HepG2 (cell line): ENCODE results near the gene SETD1A. TPM values are rescaled to one million over a fixed set of nuclear protein-coding genes. Genes with fewer than 3 reads are reported as not detected.

Experiments used
- AFF4 ChIP-seq: sonication (generic); formaldehyde crosslinking; IDR thresholded peaks from 2 replicates; pipeline ENCODE4 v1.4.0; 2020; ENCODE audit warnings: missing genetic modification reagents
- ARNT2 ChIP-seq: sonication (generic); formaldehyde crosslinking; IDR thresholded peaks from 2 replicates; pipeline ENCODE4 v1.8.0; 2022; ENCODE audit warnings: mild to moderate bottlenecking, low read depth, missing genetic modification reagents, moderate library complexity
- CENPT ChIP-seq: sonication (generic); formaldehyde crosslinking; IDR thresholded peaks from 2 replicates; pipeline ENCODE4 v1.8.0; 2022; ENCODE audit warnings: low read depth, mild to moderate bottlenecking, moderate library complexity, missing genetic modification reagents
- GFI1 ChIP-seq: sonication (generic); formaldehyde crosslinking; IDR thresholded peaks from 2 replicates; pipeline ENCODE4 v1.5.0; 2020; ENCODE audit warnings: missing genetic modification reagents, mild to moderate bottlenecking, borderline replicate concordance
- IKZF5 ChIP-seq: IDR thresholded peaks from 2 replicates; pipeline ENCODE4 v1.6.1; 2018; ENCODE audit warnings: missing genetic modification reagents, mild to moderate bottlenecking, missing compliant biosample characterization
- NFE2L1 ChIP-seq: sonication (generic); formaldehyde crosslinking; IDR thresholded peaks from 2 replicates; pipeline ENCODE4 v1.4.0; 2020; ENCODE audit warnings: missing genetic modification reagents, mild to moderate bottlenecking, borderline replicate concordance
- NR0B2 ChIP-seq: sonication (generic); formaldehyde crosslinking; IDR thresholded peaks from 2 replicates; pipeline ENCODE4 v1.4.0; 2020; ENCODE audit warnings: mild to moderate bottlenecking, missing genetic modification reagents
- PCBP2 ChIP-seq: fragments of 200-400 bp; formaldehyde crosslinking; optimal IDR thresholded peaks from 2 replicates; pipeline ENCODE3; 2018; ENCODE audit warnings: low read length, low read depth; ENCODE audit not compliant: poor library complexity, severe bottlenecking
- PREB ChIP-seq: sonication (generic); formaldehyde crosslinking; IDR thresholded peaks from 2 replicates; pipeline ENCODE4 v1.4.0; 2020; ENCODE audit warnings: missing genetic modification reagents
- RARG ChIP-seq: sonication (generic); formaldehyde crosslinking; IDR thresholded peaks from 2 replicates; pipeline ENCODE4 v1.4.0; 2020; ENCODE audit warnings: low read depth, mild to moderate bottlenecking, missing genetic modification reagents
- TCF7 ChIP-seq: sonication (generic); IDR thresholded peaks from 2 replicates; pipeline ENCODE4 v1.6.1; 2016; ENCODE audit warnings: antibody characterized with exemption, low read depth
- TP53 ChIP-seq: sonication (generic); formaldehyde crosslinking; conservative IDR thresholded peaks from 2 replicates; pipeline ENCODE4 v1.4.0; 2020; ENCODE audit warnings: missing genetic modification reagents
- ZNF17 ChIP-seq: sonication (generic); formaldehyde crosslinking; IDR thresholded peaks from 2 replicates; pipeline ENCODE4 v1.5.0; 2020; ENCODE audit warnings: mild to moderate bottlenecking, missing genetic modification reagents
- ZNF780A ChIP-seq: sonication (generic); formaldehyde crosslinking; IDR thresholded peaks from 2 replicates; pipeline ENCODE4 v1.8.0; 2022; ENCODE audit warnings: mild to moderate bottlenecking, missing genetic modification reagents, moderate library complexity
- ZNF788 ChIP-seq: sonication (generic); formaldehyde crosslinking; IDR thresholded peaks from 2 replicates; pipeline ENCODE4 v1.5.0; 2020; ENCODE audit warnings: mild to moderate bottlenecking, missing genetic modification reagents, borderline replicate concordance
- polyA plus RNA-seq, 8 experiments: library from polyadenylated mRNA; depleted of rRNA in 3 of 8; stranded (reverse) in 7 of 8; unstranded in 1 of 8; fragments of >200 nt; fragmentation: Illumina TruSeq in 4 of 8; extraction: Trizol in 4 of 8; gene quantifications; 2 replicates each; pipeline versions ENCODE4 v1.2.1 to v1.2.3, GENCODE V29; 2011 to 2016; ENCODE audit warnings: low read depth in 4 of 8, missing spikeins in 1 of 8, mixed read lengths in 1 of 8; ENCODE audit not compliant: insufficient read depth in 1 of 8
- total RNA-seq, 5 experiments: library from RNA; depleted of rRNA; stranded (reverse); fragments of >200 nt; fragmentation: Illumina TruSeq; extraction: Trizol; gene quantifications; 2 replicates each; pipeline ENCODE4 v1.2.3, GENCODE V29; 2016; ENCODE audit warnings: low read depth in 1 of 5
- TF ChIP-seq, protein P1 (sequence below): sonication (generic); formaldehyde crosslinking; IDR thresholded peaks from 2 replicates; pipeline ENCODE4 v1.4.0; 2020; ENCODE audit warnings: missing genetic modification reagents, borderline replicate concordance

SETD1A gene
- total and polyA plus RNA-seq, 2 of the 13 experiments (the other 11 are each of a cell fraction or from before 2014, with no cell fraction given), result 3.8 to 5.6 TPM

DNA sequence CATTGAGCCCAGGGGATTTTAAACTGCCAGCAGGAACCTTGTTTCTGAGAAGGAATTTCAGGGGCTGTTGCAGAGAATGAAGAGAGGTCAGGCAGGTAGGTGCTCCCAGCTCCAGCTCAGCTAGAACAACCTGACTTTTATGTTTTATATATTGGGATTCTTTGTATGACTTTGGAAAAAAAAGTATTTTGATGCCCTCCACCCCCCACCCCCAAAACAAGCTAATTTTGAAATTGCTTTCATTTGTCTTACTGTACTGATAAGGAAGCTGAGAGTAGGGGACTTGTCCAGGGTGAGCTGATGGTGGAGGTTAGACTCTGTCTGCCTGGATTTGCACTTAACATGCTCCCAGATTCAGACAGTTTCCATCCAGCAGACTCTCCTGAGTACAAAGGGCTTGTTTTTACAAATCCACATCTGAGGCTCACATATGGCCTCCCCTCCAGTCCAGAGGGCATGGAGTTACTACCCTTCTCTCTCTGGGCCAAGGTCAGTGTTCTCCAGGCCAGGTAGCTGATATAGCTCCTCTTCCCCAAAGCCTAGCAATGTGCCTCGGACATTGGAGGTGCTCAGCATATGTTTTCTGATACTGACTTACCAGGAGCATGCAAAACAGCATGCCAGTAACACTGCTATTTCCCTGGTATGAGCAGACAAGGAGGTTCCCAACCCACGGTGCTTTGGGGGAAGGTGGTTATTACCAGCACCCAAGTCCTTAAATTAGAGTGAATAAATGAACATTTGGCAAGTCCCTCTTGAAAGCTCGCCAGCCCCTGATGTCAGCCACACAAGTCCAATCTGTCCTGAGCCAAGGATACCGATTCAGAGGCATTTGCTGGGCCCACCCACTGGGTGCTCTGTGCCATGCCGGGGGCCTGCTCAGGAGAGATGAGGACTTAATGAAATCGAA, 41.6 kb downstream of the SETD1A start (continued):
- TF ChIP-seq PCBP2 (no peak), ZNF17 (CRISPR knock-in tag) (no peak), TP53 (CRISPR knock-in tag) (no peak), PREB (CRISPR knock-in tag) (0 out of 2 replicates have a peak, but pooled peaks have one; percentile 51), IKZF5 (CRISPR knock-in tag) (peak; percentile 59; the same call in 1 of the 2 replicates), ZNF788 (CRISPR knock-in tag) (peak; percentile 78; the same call in 1 of the 2 replicates), TCF7 (peak; percentile 45; the same call in 1 of the 2 replicates), AFF4 (no peak), GFI1 (CRISPR knock-in tag) (no peak), ZNF780A (CRISPR knock-in tag) (no peak), RARG (CRISPR knock-in tag) (no peak), NR0B2 (CRISPR knock-in tag) (0 out of 2 replicates have a peak, but pooled peaks have one; percentile 31), NFE2L1 (CRISPR knock-in tag) (no peak), CENPT (CRISPR knock-in tag) (no peak), ARNT2 (CRISPR knock-in tag) (0 out of 2 replicates have a peak, but pooled peaks have one; percentile 56)
- TF ChIP-seq, protein P1, sequence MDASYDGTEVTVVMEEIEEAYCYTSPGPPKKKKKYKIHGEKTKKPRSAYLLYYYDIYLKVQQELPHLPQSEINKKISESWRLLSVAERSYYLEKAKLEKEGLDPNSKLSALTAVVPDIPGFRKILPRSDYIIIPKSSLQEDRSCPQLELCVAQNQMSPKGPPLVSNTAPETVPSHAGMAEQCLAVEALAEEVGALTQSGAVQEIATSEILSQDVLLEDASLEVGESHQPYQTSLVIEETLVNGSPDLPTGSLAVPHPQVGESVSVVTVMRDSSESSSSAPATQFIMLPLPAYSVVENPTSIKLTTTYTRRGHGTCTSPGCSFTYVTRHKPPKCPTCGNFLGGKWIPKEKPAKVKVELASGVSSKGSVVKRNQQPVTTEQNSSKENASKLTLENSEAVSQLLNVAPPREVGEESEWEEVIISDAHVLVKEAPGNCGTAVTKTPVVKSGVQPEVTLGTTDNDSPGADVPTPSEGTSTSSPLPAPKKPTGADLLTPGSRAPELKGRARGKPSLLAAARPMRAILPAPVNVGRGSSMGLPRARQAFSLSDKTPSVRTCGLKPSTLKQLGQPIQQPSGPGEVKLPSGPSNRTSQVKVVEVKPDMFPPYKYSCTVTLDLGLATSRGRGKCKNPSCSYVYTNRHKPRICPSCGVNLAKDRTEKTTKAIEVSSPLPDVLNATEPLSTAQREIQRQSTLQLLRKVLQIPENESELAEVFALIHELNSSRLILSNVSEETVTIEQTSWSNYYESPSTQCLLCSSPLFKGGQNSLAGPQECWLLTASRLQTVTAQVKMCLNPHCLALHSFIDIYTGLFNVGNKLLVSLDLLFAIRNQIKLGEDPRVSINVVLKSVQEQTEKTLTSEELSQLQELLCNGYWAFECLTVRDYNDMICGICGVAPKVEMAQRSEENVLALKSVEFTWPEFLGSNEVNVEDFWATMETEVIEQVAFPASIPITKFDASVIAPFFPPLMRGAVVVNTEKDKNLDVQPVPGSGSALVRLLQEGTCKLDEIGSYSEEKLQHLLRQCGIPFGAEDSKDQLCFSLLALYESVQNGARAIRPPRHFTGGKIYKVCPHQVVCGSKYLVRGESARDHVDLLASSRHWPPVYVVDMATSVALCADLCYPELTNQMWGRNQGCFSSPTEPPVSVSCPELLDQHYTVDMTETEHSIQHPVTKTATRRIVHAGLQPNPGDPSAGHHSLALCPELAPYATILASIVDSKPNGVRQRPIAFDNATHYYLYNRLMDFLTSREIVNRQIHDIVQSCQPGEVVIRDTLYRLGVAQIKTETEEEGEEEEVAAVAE (CRISPR knock-in tag), result peak; percentile 14; the same call in 1 of the 2 replicates
